ENCODE measurements around the gene RUNDC3A.

DNA sequence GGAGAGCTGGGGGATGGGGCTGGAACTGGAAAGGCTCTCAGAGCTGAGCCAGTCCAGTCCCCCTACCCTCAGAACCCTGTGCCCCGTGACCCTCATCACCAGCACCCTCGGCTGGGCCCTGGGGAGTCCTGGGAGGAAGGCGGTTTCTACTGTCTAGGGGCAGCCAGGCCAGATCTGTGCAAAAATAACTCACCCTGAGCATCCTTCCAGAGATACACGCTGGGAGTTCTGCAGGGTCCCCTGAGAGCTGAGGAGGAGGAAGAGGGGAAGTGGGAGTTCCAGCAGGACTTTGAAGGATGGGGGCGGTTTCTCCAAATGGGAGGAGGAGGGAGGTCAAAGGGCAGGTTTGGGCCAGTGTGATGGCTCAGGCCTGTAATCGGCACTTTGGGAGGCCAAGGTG is 35.4 kb upstream of the RUNDC3A start:
- TF ChIP-seq, protein P1, sequence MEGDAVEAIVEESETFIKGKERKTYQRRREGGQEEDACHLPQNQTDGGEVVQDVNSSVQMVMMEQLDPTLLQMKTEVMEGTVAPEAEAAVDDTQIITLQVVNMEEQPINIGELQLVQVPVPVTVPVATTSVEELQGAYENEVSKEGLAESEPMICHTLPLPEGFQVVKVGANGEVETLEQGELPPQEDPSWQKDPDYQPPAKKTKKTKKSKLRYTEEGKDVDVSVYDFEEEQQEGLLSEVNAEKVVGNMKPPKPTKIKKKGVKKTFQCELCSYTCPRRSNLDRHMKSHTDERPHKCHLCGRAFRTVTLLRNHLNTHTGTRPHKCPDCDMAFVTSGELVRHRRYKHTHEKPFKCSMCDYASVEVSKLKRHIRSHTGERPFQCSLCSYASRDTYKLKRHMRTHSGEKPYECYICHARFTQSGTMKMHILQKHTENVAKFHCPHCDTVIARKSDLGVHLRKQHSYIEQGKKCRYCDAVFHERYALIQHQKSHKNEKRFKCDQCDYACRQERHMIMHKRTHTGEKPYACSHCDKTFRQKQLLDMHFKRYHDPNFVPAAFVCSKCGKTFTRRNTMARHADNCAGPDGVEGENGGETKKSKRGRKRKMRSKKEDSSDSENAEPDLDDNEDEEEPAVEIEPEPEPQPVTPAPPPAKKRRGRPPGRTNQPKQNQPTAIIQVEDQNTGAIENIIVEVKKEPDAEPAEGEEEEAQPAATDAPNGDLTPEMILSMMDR (IDR thresholded peaks at IDR 0.05): no peak
- TF ChIP-seq EZH2 (IDR thresholded peaks at IDR 0.05): no peak
